ENCODE results near the gene SELPLG.
A peak's percentile ranks its signal among the peaks of the same experiment; 100 is the strongest.

Gene SELPLG

DNA sequence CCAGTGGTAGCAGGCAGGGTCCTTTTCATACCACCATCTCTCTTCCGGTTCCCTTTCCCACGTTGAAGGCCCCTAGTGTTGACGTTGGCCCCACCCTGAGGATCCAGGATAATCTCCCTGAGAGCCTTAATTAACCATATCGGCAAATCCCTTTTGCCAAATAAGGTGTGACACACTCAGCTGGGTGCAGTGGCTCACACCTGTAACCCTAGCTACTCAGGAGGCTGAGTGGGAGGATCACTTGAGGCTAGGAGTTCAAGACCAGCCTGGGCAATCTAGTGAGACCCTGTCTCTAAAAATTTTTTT, 33.0 kb downstream of the SELPLG start:
- no peak for TF ChIP-seq Cebpa-rat (IDR thresholded peaks at IDR 0.05)
- Histone ChIP-seq H3K9me3 (no peaks in the 10 kb centered on the region), H3K4me2 (no peak overlapping the region), H4K20me1 (no peaks in the 10 kb centered on the region), H3K27ac (no peak overlapping the region), H3K4me3 (no peak overlapping the region), H3K4me1 (peaks cover 58% of the 10 kb centered on the region), H3K9ac (no peak overlapping the region), H3K36me3 (no peaks in the 10 kb centered on the region), H3K27me3 (no peaks in the 10 kb centered on the region)

- no peak for TF ChIP-seq Cebpa-rat (IDR thresholded peaks at IDR 0.05)
- H3K36me3 ChIP-seq, result no peaks in the 10 kb centered on the region
- no peak overlapping the region for H3K9ac ChIP-seq
- H3K27ac ChIP-seq, result no peak overlapping the region
- H3K27me3 ChIP-seq, result no peaks in the 10 kb centered on the region
- peaks cover 56% of the 10 kb centered on the region for H3K4me1 ChIP-seq
- no peak overlapping the region for H3K4me2 ChIP-seq
- no peaks in the 10 kb centered on the region for H3K9me3 ChIP-seq
- H4K20me1 ChIP-seq, result no peaks in the 10 kb centered on the region
- H3K4me3 ChIP-seq, result no peak overlapping the region
Measured at GRCh38 chr12:108599948-108600701, 33.6 kb downstream of the SELPLG start.

- no peak for TF ChIP-seq Cebpa-rat (IDR thresholded peaks at IDR 0.05)
- Histone ChIP-seq H4K20me1 (no peaks in the 10 kb centered on the region), H3K27ac (no peak overlapping the region), H3K4me2 (no peak overlapping the region), H3K36me3 (no peaks in the 10 kb centered on the region), H3K4me3 (no peak overlapping the region), H3K27me3 (no peaks in the 10 kb centered on the region), H3K9ac (no peak overlapping the region), H3K9me3 (no peaks in the 10 kb centered on the region), H3K4me1 (peaks cover 51% of the 10 kb centered on the region)
Measured at GRCh38 chr12:108599541-108599940, 34.2 kb downstream of the SELPLG start.

GRCh38 chr12:108598553-108599250, 35.0 kb downstream of the SELPLG start:
- no peak overlapping the region for H3K9ac ChIP-seq
- H3K9me3 ChIP-seq, result no peaks in the 10 kb centered on the region
- no peak for TF ChIP-seq Cebpa-rat (IDR thresholded peaks at IDR 0.05)
- H3K4me2 ChIP-seq, result peak overlapping the region; percentile 39; the same call in 1 of the 2 replicates
- no peaks in the 10 kb centered on the region for H4K20me1 ChIP-seq
- H3K27ac ChIP-seq, result no peak overlapping the region
- no peaks in the 10 kb centered on the region for H3K27me3 ChIP-seq
- peaks cover 47% of the 10 kb centered on the region for H3K4me1 ChIP-seq
- H3K4me3 ChIP-seq, result no peak overlapping the region
- H3K36me3 ChIP-seq, result no peaks in the 10 kb centered on the region

DNA sequence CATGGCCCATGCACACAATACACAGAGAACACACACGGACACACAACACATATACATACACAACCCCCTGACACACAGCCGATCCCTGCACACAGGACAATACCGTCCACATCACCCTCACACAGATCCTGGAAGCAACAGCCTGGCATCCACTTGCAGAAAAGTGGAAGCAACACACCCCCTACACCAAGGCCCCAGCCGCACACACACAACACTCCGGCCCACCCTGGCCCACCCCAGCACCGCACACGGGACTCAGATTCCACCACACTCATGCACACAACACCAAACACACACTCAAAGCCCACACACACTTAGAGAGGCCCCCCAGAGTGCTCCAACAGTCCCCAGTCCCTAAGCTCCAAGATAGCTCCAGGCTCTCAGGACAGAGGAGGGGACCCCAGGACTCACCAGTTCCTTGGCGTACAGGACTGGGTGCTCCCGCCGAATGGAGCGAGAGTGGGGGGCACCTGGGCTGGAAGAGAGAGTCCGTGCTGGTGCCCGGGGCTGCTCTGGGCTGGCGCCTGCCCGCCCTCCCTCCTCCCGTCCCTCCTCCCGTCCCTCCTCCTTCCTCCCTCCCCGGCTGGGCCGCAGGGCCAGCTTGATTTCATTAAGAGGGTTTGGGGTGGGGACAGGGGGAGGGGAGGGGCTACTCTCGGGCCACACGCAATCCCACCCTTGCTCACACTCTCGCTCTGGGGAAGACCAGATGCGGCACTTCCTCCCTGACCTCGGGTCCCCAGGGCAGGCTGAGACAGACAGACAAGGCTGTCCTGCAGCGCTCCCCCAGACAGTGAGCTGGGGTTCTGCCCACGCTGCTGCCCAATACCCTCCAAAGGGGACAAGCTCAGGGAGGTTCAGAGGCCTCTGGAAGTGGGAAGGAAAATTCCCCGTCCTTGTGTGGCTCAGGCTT, 35.9 kb downstream of the SELPLG start, which contains the start of gene TMEM119:
TSS of gene TMEM119 (minus strand) at position 526 of the 913 bp plus-strand sequence. CDS start 5,701 bp downstream, outside the sequence.
- Histone ChIP-seq H4K20me1 (no peaks in the 10 kb centered on the region), H3K4me3 (no peak within 1 kb of the TSS), H3K4me1 (peaks cover 39% of the 10 kb centered on the region), H3K27ac (peak within 1 kb of the TSS; percentile 41; the same call in 1 of the 2 replicates), H3K4me2 (peak within 1 kb of the TSS; percentile 62), H3K27me3 (no peaks in the 10 kb centered on the region), H3K36me3 (no peaks in the 10 kb centered on the region), H3K9me3 (no peaks in the 10 kb centered on the region), H3K9ac (no peak within 1 kb of the TSS)
- no peak for TF ChIP-seq Cebpa-rat (IDR thresholded peaks at IDR 0.05)

DNA sequence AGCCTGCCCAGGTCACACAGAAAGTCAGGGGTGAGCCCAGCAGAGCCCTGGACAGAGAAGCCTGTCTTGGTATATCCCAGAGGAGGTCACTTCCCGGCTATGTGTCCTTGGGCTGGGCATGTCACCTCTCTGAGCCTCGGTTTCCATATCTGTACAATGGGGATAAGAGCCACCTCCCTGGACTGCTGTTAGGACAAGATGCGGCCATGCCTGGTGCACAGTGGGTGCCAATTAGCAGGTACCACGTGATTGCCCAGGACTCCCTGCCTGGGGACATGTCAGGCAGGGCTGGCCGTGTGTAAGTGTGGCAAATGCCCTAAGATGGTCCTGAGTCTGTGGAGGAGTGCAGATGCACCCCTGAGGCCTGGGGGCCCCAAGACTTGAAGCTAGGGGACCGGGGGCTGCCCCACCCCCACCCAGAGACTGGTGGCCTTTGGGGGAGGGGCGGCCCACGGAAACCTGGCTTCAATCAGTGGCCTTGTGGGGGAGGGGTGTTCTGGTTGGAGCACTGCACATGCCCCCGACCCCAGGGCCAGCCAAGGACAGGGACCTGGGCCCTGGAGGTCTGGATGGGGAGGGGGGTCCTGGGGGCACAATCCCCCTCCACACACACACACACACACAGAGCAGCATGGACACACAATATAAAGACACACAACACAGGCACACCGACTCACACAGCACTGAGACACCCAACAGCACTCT, 36.7 kb downstream of the SELPLG start:
- peaks cover 35% of the 10 kb centered on the region for H3K4me1 ChIP-seq
- no peak overlapping the region for H3K4me3 ChIP-seq
- no peaks in the 10 kb centered on the region for H3K9me3 ChIP-seq
- H3K9ac ChIP-seq, result no peak overlapping the region
- no peak for TF ChIP-seq Cebpa-rat (IDR thresholded peaks at IDR 0.05)
- no peaks in the 10 kb centered on the region for H3K36me3 ChIP-seq
- peak overlapping the region; percentile 41; the same call in 1 of the 2 replicates for H3K27ac ChIP-seq
- H4K20me1 ChIP-seq, result no peaks in the 10 kb centered on the region
- H3K4me2 ChIP-seq, result peak overlapping the region; percentile 62
- no peaks in the 10 kb centered on the region for H3K27me3 ChIP-seq

- TF ChIP-seq Cebpa-rat (IDR thresholded peaks at IDR 0.05), result no peak
- Histone ChIP-seq H3K4me3 (no peak overlapping the region), H3K36me3 (no peaks in the 10 kb centered on the region), H3K27me3 (no peaks in the 10 kb centered on the region), H3K4me2 (no peak overlapping the region), H3K9ac (no peak overlapping the region), H3K4me1 (peaks cover 25% of the 10 kb centered on the region), H3K9me3 (no peaks in the 10 kb centered on the region), H3K27ac (peak overlapping the region; percentile 22; the same call in 1 of the 2 replicates), H4K20me1 (no peaks in the 10 kb centered on the region)
Measured at GRCh38 chr12:108595711-108596647, 37.7 kb downstream of the SELPLG start.

DNA sequence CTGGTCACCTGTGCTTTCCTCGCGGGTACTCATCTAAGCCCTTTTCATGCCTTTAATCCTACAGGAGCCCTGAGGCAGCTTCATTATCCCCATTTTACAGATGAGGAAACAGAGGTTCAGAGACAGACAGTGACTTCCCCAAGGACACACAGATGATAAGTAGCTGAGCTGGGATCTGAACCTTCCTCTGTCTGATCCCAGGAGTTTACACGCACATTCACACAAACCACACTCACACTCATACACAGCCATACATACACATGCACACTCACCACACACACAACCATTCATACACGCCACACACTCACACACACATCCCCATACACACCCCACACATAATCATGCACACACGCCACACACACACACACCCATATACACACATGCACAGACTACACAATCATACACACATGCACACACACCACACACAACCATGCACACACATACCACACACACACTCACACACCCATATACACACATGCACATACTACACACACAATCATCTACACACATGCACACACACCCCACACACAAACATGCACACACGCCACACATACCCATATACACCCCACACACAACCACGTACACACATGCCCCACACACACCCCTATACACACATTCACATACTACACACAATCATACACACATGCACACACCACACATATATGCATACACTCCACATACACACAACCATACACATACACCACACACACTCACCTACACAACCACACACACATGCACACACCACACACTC, 38.6 kb downstream of the SELPLG start:
- H3K9ac ChIP-seq, result no peak overlapping the region
- no peaks in the 10 kb centered on the region for H3K36me3 ChIP-seq
- no peak overlapping the region for H3K4me3 ChIP-seq
- H3K27me3 ChIP-seq, result no peaks in the 10 kb centered on the region
- no peaks in the 10 kb centered on the region for H4K20me1 ChIP-seq
- H3K9me3 ChIP-seq, result no peaks in the 10 kb centered on the region
- TF ChIP-seq Cebpa-rat (IDR thresholded peaks at IDR 0.05), result no peak
- no peak overlapping the region for H3K4me2 ChIP-seq
- H3K4me1 ChIP-seq, result peaks cover 23% of the 10 kb centered on the region
- H3K27ac ChIP-seq, result no peak overlapping the region
